ENCODE measurements around the gene NEUROG3.

GRCh38 chr10:69538461-69538860, 34.8 kb downstream of the NEUROG3 start:
- no peak for TF ChIP-seq POLR2AphosphoS5 (IDR thresholded peaks at IDR 0.05)
- TF ChIP-seq CTCF (IDR thresholded peaks at IDR 0.05) = no peak
- TF ChIP-seq EP300 (IDR thresholded peaks at IDR 0.05) = no peak

All from stomach (tissue), 4 donors.